GM21367 (cell line): ENCODE data around the gene TNN.
A peak's percentile ranks its signal among the peaks of the same experiment; 100 is the strongest.
"Not testable (repeated sequence)": the region's sequence is repeated elsewhere in the genome, so short reads cannot be mapped to it uniquely, and the experiment has no call there.

Source experiments
- ATAC-seq: cut with Tn5 transposase; IDR thresholded peaks from one replicate; pipeline ENCODE4 v1.9.1; 2021; ENCODE audit not compliant: unreplicated experiment

TNN gene

GRCh38 chr1:175067362-175068106, at the start of gene TNN:
TNN (plus strand) TSS chr1:175067833; CDS start chr1:175077419, 9,586 bp downstream.
- ATAC-seq, result no peak

GRCh38 chr1:175019524-175019923, 48.1 kb upstream of the TNN start:
- ATAC-seq, result no peak

GRCh38 chr1:175023043-175023921, 44.4 kb upstream of the TNN start, which contains the start of gene MRPS14:
MRPS14 (minus strand) TSS chr1:175023425; CDS start chr1:175023408, 17 bp downstream.
- ATAC-seq, result peak; percentile 87

GRCh38 chr1:175023922-175024242, 43.8 kb upstream of the TNN start:
- not testable (repeated sequence) for ATAC-seq

GRCh38 chr1:175024773-175025172, 42.9 kb upstream of the TNN start:
- ATAC-seq, result no peak

GRCh38 chr1:175033953-175034352, 33.7 kb upstream of the TNN start:
- ATAC-seq, result no peak

GRCh38 chr1:175034775-175035174, 32.9 kb upstream of the TNN start:
- no peak for ATAC-seq

- no peak for ATAC-seq
Observed at GRCh38 chr1:175035865-175036264, 31.8 kb upstream of the TNN start.

GRCh38 chr1:175036476-175036875, 31.2 kb upstream of the TNN start:
- no peak for ATAC-seq

- no peak for ATAC-seq
Observed at GRCh38 chr1:175037416-175037815, 30.2 kb upstream of the TNN start.

GRCh38 chr1:175040324-175040879, 27.2 kb upstream of the TNN start:
- no peak for ATAC-seq

- ATAC-seq, result no peak
Observed at GRCh38 chr1:175042650-175043049, 25.0 kb upstream of the TNN start.

GRCh38 chr1:175043824-175044223, 23.8 kb upstream of the TNN start:
- no peak for ATAC-seq

GRCh38 chr1:175044591-175044990, 23.0 kb upstream of the TNN start:
- not testable (repeated sequence) for ATAC-seq

- no peak for ATAC-seq
Observed at GRCh38 chr1:175045097-175045496, 22.5 kb upstream of the TNN start.

GRCh38 chr1:175045519-175045918, 22.1 kb upstream of the TNN start:
- no peak for ATAC-seq

GRCh38 chr1:175050992-175051391, 16.6 kb upstream of the TNN start:
- no peak for ATAC-seq

- no peak for ATAC-seq
Observed at GRCh38 chr1:175054736-175055135, 12.9 kb upstream of the TNN start.

- no peak for ATAC-seq
Observed at GRCh38 chr1:175062339-175062738, 5.3 kb upstream of the TNN start.

GRCh38 chr1:175062858-175063257, 4.8 kb upstream of the TNN start:
- no peak for ATAC-seq

GRCh38 chr1:175070818-175071217, 3.2 kb downstream of the TNN start:
- ATAC-seq, result no peak
